Esophagus muscularis mucosa (tissue), 3 donors: Measurements from ENCODE around the gene DEGS2.

Experiments
- CTCF ChIP-seq, 3 experiments: fragments of 200-600 bp in 2 of 3; fragments of 450-650 bp in 1 of 3; sonication (generic) in 2 of 3; IDR thresholded peaks; one replicate each; pipeline ENCODE4 v1.5.1; 2017 to 2019; ENCODE audit warnings: antibody characterized with exemption in 3 of 3, mild to moderate bottlenecking in 2 of 3, moderate library complexity in 1 of 3
- POLR2A ChIP-seq: fragments of 450-650 bp; IDR thresholded peaks from one replicate; pipeline ENCODE4 v1.6.1; 2017; ENCODE audit warnings: antibody characterized with exemption, moderate library complexity, mild to moderate bottlenecking, low read depth

GRCh38 chr14:100191584-100192249 lies 32.3 kb upstream of the DEGS2 start:
- TF ChIP-seq POLR2A (no peak), CTCF (IDR thresholded peaks at IDR 0.05) (no peak)
